ENCODE measurements around the gene PRKN.

DNA sequence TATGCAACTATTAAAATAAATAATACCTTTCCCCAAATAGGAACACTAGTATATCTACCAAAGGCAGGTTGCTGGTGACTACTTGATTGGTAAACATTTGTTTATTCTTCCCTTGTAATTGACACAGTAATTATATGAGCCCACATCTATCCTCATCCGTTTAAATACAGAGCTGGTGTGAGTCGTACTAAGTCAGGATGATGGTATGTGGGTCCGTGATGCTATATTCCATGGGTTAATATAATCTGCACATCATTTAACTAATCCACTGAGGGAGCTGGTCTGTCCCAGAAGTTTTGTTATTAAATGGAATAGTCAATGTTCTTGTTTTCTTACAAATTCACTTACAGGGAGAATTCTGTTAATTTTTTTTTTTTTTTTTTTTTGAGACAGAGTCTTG is 1289.7 kb downstream of the PRKN start:
- TF ChIP-seq CTCF (IDR thresholded peaks at IDR 0.05): no peak
- no peak for TF ChIP-seq ZFX (IDR thresholded peaks at IDR 0.05; ENCODE audit: borderline replicate concordance)

All from 22Rv1 (cell line).